ENCODE data around the gene TEAD1.

The TEAD1 gene

DNA sequence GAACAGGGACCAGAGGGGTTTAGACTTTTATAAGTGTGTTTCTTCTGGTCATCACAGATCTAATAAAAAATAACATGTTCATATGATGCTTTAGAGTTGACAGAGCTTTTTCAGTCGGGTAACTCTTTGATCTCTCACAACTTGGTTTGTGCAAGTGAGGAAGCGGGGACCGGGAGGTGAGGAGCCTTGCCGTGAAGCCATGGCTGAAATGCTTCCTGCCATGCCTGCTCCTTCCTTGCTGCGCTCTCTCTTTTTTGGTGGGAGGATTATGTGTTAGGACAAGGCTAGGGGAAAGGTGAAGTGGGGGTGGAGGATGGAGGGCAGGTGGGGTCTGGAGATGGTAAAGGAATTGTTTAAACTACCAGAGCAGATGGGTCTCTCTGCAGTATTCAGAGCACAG lies 23.8 kb downstream of the TEAD1 start:
- in situ Hi-C loops (cut with HindIII; ENCODE audit: low sequenced_read_pairs) = loop anchor here (25.0 kb wide), 1 partner anchor 139 kb away; no protein-coding TSS in a partner anchor
- TF ChIP-seq, protein P1, sequence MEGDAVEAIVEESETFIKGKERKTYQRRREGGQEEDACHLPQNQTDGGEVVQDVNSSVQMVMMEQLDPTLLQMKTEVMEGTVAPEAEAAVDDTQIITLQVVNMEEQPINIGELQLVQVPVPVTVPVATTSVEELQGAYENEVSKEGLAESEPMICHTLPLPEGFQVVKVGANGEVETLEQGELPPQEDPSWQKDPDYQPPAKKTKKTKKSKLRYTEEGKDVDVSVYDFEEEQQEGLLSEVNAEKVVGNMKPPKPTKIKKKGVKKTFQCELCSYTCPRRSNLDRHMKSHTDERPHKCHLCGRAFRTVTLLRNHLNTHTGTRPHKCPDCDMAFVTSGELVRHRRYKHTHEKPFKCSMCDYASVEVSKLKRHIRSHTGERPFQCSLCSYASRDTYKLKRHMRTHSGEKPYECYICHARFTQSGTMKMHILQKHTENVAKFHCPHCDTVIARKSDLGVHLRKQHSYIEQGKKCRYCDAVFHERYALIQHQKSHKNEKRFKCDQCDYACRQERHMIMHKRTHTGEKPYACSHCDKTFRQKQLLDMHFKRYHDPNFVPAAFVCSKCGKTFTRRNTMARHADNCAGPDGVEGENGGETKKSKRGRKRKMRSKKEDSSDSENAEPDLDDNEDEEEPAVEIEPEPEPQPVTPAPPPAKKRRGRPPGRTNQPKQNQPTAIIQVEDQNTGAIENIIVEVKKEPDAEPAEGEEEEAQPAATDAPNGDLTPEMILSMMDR (IDR thresholded peaks at IDR 0.05; ENCODE audit: low read depth, low read length) = no peak
- no peak for DNase-seq (ENCODE audit: low read depth, low spot score)
- H3K4me3 ChIP-seq (ENCODE audit: low read depth, low read length) = no peak overlapping the region

DNA sequence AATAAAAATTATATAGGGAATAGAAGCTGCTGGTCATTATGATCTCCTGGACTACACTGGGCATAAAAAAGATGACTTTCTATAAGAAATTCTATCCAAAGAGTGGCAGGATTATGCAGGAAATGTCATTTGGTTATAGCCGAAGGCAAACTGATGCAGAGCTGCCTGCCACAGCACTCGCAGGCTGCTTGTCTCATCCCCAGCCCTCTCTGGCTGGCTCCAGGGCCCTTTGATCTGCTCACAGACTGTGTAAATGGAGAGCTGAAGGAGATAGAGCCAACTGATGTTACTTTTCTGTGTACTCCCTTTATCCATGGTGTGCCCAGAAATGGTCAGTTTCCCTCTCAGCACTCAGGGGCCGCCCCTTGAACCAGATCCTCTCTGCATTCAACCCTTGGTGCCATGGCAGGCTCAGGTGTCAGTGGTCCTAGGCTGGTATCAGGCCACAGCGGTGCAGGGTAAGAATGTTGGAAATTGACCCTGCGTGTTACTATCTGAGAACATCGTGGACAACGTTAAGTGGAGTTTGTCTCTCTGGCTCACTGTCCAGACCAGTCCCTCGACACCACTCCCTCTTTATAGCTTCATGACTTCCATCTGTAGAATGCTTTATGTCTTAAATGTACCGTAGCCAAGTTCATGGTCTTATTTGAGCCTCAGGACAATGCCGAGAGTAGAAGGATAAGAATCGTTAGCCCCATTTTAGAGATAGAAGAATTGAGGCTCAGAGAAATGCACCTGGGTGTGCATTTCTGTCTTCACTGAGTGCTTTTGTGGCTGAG lies 27.8 kb downstream of the TEAD1 start:
- TF ChIP-seq, protein P1 (IDR thresholded peaks at IDR 0.05; ENCODE audit: low read depth, low read length) = no peak
- in situ Hi-C loops (cut with HindIII; ENCODE audit: low sequenced_read_pairs) = no loop called here
- no peak overlapping the region for H3K4me3 ChIP-seq (ENCODE audit: low read depth, low read length)
- DNase-seq (ENCODE audit: low read depth, low spot score) = no peak

- H3K4me3 ChIP-seq (ENCODE audit: low read depth, low read length) = no peak overlapping the region
- DNase-seq (ENCODE audit: low read depth, low spot score) = no peak
- TF ChIP-seq, protein P1 (IDR thresholded peaks at IDR 0.05; ENCODE audit: low read depth, low read length) = no peak
- in situ Hi-C loops (cut with HindIII; ENCODE audit: low sequenced_read_pairs) = no loop called here
Observed at GRCh38 chr11:12702999-12703453, 28.8 kb downstream of the TEAD1 start.

GRCh38 chr11:12704049-12704448 lies 29.8 kb downstream of the TEAD1 start:
- TF ChIP-seq, protein P1 (IDR thresholded peaks at IDR 0.05; ENCODE audit: low read depth, low read length) = no peak
- in situ Hi-C loops (cut with HindIII; ENCODE audit: low sequenced_read_pairs) = no loop called here
- DNase-seq (ENCODE audit: low read depth, low spot score) = peak; percentile 75
- H3K4me3 ChIP-seq (ENCODE audit: low read depth, low read length) = no peak overlapping the region

DNA sequence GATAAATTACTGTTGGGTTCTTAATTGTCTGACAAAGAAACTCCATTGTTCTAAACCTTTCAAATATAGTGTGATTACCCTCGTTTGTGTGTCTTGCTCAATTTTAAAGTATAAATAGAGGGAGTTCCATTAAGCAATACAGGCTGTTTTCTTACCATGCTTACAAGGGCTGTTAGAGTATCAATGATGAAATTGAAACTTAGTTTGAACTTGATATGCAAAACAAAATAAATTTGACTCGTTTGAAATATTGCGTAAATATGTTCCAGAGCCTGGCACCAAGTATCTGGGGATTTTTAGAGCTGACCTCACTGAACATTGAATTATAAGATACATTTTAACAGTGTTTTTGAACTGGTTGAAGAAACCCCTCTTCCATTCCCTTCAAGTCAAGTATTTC lies 31.7 kb downstream of the TEAD1 start:
- no peak for DNase-seq (ENCODE audit: low read depth, low spot score)
- TF ChIP-seq, protein P1 (IDR thresholded peaks at IDR 0.05; ENCODE audit: low read depth, low read length) = no peak
- in situ Hi-C loops (cut with HindIII; ENCODE audit: low sequenced_read_pairs) = no loop called here

DNA sequence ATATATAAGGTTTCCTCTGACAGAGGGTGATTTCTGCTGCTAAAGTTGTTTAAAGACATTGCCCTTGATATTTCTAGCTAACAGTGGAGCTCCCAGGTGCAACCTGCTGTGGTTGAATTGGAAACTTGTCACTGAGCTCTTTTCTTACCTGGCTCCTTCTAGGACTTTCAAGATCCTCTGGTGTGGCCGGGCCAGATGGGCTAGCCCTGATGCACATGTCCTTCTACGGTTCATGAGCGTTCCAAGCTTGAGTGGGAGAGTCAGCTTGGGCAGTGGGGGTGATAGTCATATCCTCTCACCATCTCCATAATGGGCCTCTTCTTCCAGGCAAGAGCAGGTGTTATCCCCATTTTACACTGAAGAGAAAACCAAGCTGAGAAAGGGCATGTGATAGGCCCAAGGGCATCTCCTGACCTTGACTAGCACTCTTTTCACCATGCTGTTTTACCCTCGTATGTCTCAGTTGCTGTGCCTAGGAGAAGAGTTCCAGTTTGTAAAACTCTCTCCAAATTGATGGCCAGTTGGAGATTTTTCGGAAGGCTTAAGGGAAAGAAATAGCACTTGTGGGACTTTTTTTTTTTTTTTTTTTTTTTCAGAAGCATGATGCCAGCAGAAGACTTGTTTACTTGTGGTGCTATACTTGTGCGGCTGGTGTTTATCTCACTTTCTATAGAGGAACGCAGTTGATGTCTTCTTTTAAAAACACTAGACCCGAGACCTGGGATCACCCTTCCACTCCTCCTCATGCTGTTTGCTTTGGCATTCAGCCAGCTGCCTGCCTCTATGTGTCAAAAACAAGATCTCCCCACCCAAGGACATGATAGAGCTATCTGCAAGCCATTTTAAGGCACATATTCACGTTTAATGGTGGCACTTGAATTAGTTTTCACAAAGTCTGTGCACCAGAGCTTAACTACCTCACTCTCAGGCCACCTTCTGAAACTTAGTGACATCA lies 32.6 kb downstream of the TEAD1 start:
- peak; percentile 35 for DNase-seq (ENCODE audit: low read depth, low spot score)
- TF ChIP-seq, protein P1 (IDR thresholded peaks at IDR 0.05; ENCODE audit: low read depth, low read length) = no peak

More for the DNA sequence above, 31.7 kb downstream of the TEAD1 start:
- H3K4me3 ChIP-seq (ENCODE audit: low read depth, low read length) = no peak overlapping the region

More for the DNA sequence above, 32.6 kb downstream of the TEAD1 start:
- H3K4me3 ChIP-seq (ENCODE audit: low read depth, low read length) = no peak overlapping the region
- in situ Hi-C loops (cut with HindIII; ENCODE audit: low sequenced_read_pairs) = no loop called here
